ENCODE measurements around the gene FGB. TPM values are rescaled to one million over a fixed set of nuclear protein-coding genes. Genes with fewer than 3 reads are reported as not detected.

FGB gene
- total and polyA plus RNA-seq, 2 of the 13 experiments (the other 11 are each of a cell fraction or from before 2014, with no cell fraction given) = 226 to 784 TPM

DNA sequence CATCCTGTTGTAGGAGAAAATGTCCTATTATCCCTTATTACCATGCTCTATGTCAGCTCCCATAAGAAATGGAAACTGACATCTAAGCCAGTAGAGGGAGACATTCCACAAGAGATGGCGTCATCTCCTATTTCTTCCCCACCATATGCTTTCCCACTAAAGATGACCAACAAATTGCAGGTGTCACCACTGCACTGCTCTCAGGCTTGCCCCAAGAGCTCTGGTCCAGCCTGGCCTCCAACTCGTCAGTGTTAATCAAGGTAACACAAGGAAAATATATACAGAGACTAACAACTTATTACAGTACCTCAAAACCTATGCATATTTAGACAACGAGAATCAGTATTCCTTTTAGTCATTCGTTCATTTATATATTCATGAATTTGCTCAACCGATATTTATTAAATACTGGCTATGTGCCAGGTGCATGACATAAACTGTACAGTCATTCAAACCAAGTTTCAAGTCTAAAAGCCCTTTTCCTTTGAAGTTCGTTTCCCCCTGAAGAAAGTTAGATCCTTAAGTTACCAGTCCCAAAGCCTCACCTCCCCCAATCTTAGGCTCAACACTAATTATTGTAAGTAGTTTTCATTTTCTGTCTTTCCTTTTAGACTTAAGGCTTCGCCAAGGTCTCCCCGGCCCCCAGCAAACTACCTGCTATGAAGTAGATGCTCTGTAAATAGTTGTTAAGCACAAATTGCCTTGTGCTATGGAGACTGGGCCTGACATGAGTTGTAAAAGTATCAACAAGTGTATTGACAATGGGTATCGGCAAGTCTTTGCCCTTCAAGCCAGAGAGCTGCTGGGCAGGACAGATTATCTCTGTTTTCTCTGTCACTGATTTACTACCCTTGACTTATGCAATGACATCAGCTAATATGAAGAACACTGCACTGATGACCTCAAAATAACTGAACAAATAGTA is 3.1 kb upstream of the FGB start (continued):
- TF ChIP-seq JUND (CRISPR knock-in tag; IDR thresholded peaks at IDR 0.05) = no peak
- TF ChIP-seq, protein P1, sequence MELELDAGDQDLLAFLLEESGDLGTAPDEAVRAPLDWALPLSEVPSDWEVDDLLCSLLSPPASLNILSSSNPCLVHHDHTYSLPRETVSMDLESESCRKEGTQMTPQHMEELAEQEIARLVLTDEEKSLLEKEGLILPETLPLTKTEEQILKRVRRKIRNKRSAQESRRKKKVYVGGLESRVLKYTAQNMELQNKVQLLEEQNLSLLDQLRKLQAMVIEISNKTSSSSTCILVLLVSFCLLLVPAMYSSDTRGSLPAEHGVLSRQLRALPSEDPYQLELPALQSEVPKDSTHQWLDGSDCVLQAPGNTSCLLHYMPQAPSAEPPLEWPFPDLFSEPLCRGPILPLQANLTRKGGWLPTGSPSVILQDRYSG (CRISPR knock-in tag; IDR thresholded peaks at IDR 0.05) = no peak
- TF ChIP-seq, protein P2, sequence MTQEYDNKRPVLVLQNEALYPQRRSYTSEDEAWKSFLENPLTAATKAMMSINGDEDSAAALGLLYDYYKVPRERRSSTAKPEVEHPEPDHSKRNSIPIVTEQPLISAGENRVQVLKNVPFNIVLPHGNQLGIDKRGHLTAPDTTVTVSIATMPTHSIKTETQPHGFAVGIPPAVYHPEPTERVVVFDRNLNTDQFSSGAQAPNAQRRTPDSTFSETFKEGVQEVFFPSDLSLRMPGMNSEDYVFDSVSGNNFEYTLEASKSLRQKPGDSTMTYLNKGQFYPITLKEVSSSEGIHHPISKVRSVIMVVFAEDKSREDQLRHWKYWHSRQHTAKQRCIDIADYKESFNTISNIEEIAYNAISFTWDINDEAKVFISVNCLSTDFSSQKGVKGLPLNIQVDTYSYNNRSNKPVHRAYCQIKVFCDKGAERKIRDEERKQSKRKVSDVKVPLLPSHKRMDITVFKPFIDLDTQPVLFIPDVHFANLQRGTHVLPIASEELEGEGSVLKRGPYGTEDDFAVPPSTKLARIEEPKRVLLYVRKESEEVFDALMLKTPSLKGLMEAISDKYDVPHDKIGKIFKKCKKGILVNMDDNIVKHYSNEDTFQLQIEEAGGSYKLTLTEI (CRISPR knock-in tag; conservative IDR thresholded peaks at IDR 0.05) = no peak

- peak; percentile 69 for ATAC-seq
- in situ Hi-C loops (cut with HindIII; ENCODE audit: extremely low pct_ligation_motif_present, low pct_unique_long_range_greater_than_20kb) = no loop called here
- Histone ChIP-seq H3K27ac (ENCODE audit: extremely low read length, insufficient read depth, low read length) (peak overlapping the region; percentile 71), H3K9ac (ENCODE audit: insufficient read depth, low read depth, low read length) (no peak overlapping the region; the same call in 1 of the 2 replicates), H4K20me1 (ENCODE audit: insufficient read depth, low read length) (no peaks in the 10 kb centered on the region), H3K79me2 (ENCODE audit: insufficient read depth, low read length) (peaks cover 8% of the 10 kb centered on the region), H3K4me3 (replicated peaks in 1 of 3; ENCODE audit: insufficient read depth in 1 of 3, low read depth in 2 of 3, low read length in 3 of 3) (peak overlapping the region in 2 of 3 experiments; percentile 3 to 44; a peak in 1 of 6 replicates), H3K4me2 (ENCODE audit: low read depth, low read length) (peak overlapping the region; percentile 71), H3K4me1 (ENCODE audit: insufficient read depth, low read length) (peaks cover 51% of the 10 kb centered on the region), H3K36me3 (replicated peaks in 1 of 2; ENCODE audit: control insufficient read depth in 1 of 2, insufficient read depth in 2 of 2, low read length in 2 of 2) (no peaks in the 10 kb centered on the region), H2AFZ (ENCODE audit: low read length) (no peak overlapping the region), H3K9me3 (ENCODE audit: low read length) (no peaks in the 10 kb centered on the region), H3K27me3 (ENCODE audit: control insufficient read depth in 1 of 2, insufficient read depth in 2 of 2, low read length in 2 of 2) (no peaks in the 10 kb centered on the region; a peak in 1 of 5 replicates)
- 0% methylated on average over 1 of the region's 1 CpG for WGBS (ENCODE audit: low lambda C conversion rate)
- BruUV-seq (replicated peaks) = no TSS peak
- intact Hi-C loops (cut with micrococcal nuclease; ENCODE audit: unreplicated experiment) = loop anchor here (1.0 kb wide), 3 partner anchors 17 to 38 kb away; partner anchors contain the start of gene FGA
- FAIRE-seq = no peak
- POLR2A ChIA-PET = interaction anchor here (0.6 to 3.6 kb wide), 18 partner anchors 10 to 64 kb away, joined by 3 to 127 read pairs (median 16); partner anchors contain the start of genes FGA, FGG and PLRG1
- CTCF ChIA-PET (ENCODE audit: low intra/inter-chr PET ratio, low total read pairs) = interaction anchor here (0.8 to 3.2 kb wide), 5 partner anchors 16 to 60 kb away, joined by 3 to 233 read pairs (median 3); no protein-coding TSS in a partner anchor
- no peak for DNase-seq (ENCODE audit: low spot score)
- TF ChIP-seq, protein P3, sequence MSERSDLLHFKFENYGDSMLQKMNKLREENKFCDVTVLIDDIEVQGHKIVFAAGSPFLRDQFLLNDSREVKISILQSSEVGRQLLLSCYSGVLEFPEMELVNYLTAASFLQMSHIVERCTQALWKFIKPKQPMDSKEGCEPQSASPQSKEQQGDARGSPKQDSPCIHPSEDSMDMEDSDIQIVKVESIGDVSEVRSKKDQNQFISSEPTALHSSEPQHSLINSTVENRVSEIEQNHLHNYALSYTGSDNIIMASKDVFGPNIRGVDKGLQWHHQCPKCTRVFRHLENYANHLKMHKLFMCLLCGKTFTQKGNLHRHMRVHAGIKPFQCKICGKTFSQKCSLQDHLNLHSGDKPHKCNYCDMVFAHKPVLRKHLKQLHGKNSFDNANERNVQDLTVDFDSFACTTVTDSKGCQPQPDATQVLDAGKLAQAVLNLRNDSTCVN (CRISPR knock-in tag; IDR thresholded peaks at IDR 0.05; ENCODE audit: borderline replicate concordance) = no peak
- TF ChIP-seq ZNF776 (CRISPR knock-in tag; IDR thresholded peaks at IDR 0.05) (no peak), ARNT2 (CRISPR knock-in tag; IDR thresholded peaks at IDR 0.05; ENCODE audit: low read depth) (0 out of 2 replicates have a peak, but pooled peaks have one; percentile 8), ZFP36L1 (CRISPR knock-in tag; IDR thresholded peaks at IDR 0.05) (no peak), SSRP1 (CRISPR knock-in tag; IDR thresholded peaks at IDR 0.05) (no peak), EED (CRISPR knock-in tag; IDR thresholded peaks at IDR 0.05) (no peak), ZNF263 (CRISPR knock-in tag; IDR thresholded peaks at IDR 0.05) (no peak), ZNF878 (CRISPR knock-in tag; IDR thresholded peaks at IDR 0.05) (no peak), ZGPAT (CRISPR knock-in tag; IDR thresholded peaks at IDR 0.05) (peak; percentile 3; the same call in 1 of the 2 replicates), FOXJ3 (CRISPR knock-in tag; IDR thresholded peaks at IDR 0.05; ENCODE audit: borderline replicate concordance) (peak; percentile 73; the same call in 1 of the 2 replicates), ZNF713 (CRISPR knock-in tag; IDR thresholded peaks at IDR 0.05) (no peak), E2F1 (CRISPR knock-in tag; IDR thresholded peaks at IDR 0.05) (0 out of 2 replicates have a peak, but pooled peaks have one; percentile 42)
Measured at GRCh38 chr4:154560419-154560801, 2.4 kb upstream of the FGB start.
